Measurements from ENCODE around the gene SLC9B1. TPM values are rescaled to one million over a fixed set of nuclear protein-coding genes. Genes with fewer than 3 reads are reported as not detected.

The SLC9B1 gene
- total and polyA plus RNA-seq, 10 donors: 0.37 to 5.4 (median 1.7) TPM

DNA sequence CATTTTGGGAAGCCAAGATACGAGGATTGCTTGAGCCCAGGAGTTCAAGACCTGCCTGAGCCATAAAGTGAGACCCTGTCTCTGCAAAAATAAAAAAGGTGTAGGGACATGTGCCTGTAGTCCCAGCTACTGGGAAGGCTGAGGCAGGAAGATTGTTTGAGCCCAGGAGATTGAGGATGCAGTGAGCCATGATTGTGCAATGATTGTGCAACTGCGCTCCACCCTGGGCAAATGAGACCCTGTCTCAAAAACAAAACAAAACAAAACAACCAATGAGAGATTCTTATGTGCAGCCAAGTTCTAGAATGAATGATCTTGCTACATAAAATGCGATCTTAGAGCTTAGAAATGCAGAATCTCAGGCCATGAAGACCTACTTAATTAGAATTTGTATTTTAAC, 34.5 kb upstream of the SLC9B1 start:
- 88 to 98% (median 97%) methylated on average over 3 of the region's 3 CpGs for WGBS, 5 donors
- Histone ChIP-seq H3K36me3 (peaks cover 0 to 12% (median 8%) of the 10 kb centered on the region in 6 donors), H3K4me1 (no peaks in the 10 kb centered on the region), H3K9me3 (no peaks in the 10 kb centered on the region), H3K27ac (no peak overlapping the region), H3K4me3 (no peak overlapping the region), H3K27me3 (replicated peaks in 1 of 7) (no peaks in the 10 kb centered on the region)
- intact Hi-C loops (cut with DNase I; ENCODE audit: low total_unique reads): no loop called here
- no peak for DNase-seq
- TF ChIP-seq POLR2A (IDR thresholded peaks at IDR 0.05): no peak
- TF ChIP-seq CTCF (IDR thresholded peaks at IDR 0.05 in 8 of 11, conservative IDR thresholded peaks at IDR 0.05 in 3 of 11): no peak
- no peak for TF ChIP-seq POLR2AphosphoS5 (IDR thresholded peaks at IDR 0.05)

DNA sequence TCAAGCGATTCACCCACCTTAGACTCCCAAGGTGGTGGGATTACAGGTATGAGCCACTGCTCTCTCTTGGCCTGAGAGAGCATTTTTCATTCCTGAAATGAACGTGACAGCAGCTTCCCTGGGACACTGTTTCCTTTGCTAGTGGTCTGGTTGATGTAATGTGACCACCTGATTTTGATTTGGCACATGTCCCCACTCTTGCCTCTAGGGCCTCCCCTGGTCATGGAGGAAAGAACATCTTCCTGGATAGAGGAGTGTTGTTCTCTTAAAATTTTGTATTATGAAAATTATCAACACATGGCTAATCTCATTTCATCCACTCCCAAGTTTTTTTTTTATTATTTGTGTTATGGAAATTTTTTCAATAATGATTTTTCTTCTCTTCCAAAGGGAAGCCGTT, 33.3 kb upstream of the SLC9B1 start:
- WGBS, 5 donors: 84 to 97% (median 89%) methylated on average over 3 of the region's 3 CpGs
- H3K4me3 ChIP-seq: no peak overlapping the region
- no peaks in the 10 kb centered on the region for H3K9me3 ChIP-seq
- no peaks in the 10 kb centered on the region for H3K27me3 ChIP-seq (replicated peaks in 1 of 7)
- H3K27ac ChIP-seq: no peak overlapping the region
- TF ChIP-seq POLR2A (IDR thresholded peaks at IDR 0.05) (no peak), POLR2AphosphoS5 (IDR thresholded peaks at IDR 0.05) (no peak), CTCF (IDR thresholded peaks at IDR 0.05 in 8 of 11, conservative IDR thresholded peaks at IDR 0.05 in 3 of 11) (no peak)
- no peak for DNase-seq
- intact Hi-C loops (cut with DNase I; ENCODE audit: low total_unique reads): no loop called here
- H3K4me1 ChIP-seq: no peaks in the 10 kb centered on the region
- peaks cover 0 to 25% (median 13%) of the 10 kb centered on the region in 6 donors for H3K36me3 ChIP-seq

- DNase-seq: no peak
- Histone ChIP-seq H3K36me3 (peaks cover 0 to 27% (median 13%) of the 10 kb centered on the region in 6 donors), H3K27me3 (replicated peaks in 1 of 7) (no peaks in the 10 kb centered on the region), H3K27ac (no peak overlapping the region), H3K4me1 (no peaks in the 10 kb centered on the region), H3K9me3 (no peaks in the 10 kb centered on the region), H3K4me3 (no peak overlapping the region)
- intact Hi-C loops (cut with DNase I; ENCODE audit: low total_unique reads): no loop called here
- TF ChIP-seq POLR2A (IDR thresholded peaks at IDR 0.05) (no peak), POLR2AphosphoS5 (IDR thresholded peaks at IDR 0.05) (no peak), CTCF (IDR thresholded peaks at IDR 0.05 in 8 of 11, conservative IDR thresholded peaks at IDR 0.05 in 3 of 11) (no peak)
- 97 to 100% (median 100%) methylated on average over 3 of the region's 3 CpGs for WGBS, 5 donors
Measured at GRCh38 chr4:103052145-103052544, 32.6 kb upstream of the SLC9B1 start.

DNA sequence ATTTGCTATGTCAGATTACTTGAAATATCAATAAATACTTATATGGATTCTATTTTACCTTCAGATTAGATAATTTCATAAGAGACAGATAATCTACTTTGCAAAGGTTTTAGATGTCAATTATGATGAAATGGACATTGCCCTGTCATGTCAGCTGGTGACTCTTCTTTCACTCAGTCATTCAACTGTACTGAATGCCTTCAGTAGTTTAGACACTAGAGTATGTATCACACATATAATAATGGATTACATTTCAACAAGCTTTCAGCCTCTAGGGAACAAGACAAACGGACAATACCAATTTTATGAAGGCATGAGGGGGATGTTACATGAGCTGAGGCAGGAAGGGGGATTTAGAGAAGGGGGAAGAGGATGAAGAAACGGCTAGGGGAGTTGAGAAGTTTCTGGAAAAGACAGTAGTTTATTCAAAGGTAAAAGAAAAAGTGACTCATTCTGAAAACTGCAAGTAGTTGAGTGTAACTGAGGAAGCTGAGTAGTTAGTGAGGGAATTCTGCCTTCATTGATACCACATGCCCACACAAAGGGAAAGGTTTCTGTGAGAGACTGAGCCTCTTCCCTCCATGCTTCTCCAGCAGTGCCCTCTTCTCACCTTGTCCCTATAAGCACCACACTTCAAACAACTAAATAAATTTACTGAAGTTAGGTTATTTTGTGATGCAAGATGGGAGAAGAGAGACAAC, 31.4 kb upstream of the SLC9B1 start:
- peaks cover 0 to 31% (median 13%) of the 10 kb centered on the region in 6 donors for H3K36me3 ChIP-seq
- H3K9me3 ChIP-seq: no peaks in the 10 kb centered on the region
- H3K4me3 ChIP-seq: no peak overlapping the region
- H3K27ac ChIP-seq: no peak overlapping the region
- H3K27me3 ChIP-seq (replicated peaks in 1 of 7): no peaks in the 10 kb centered on the region
- no peak for DNase-seq
- H3K4me1 ChIP-seq: peaks cover 0 to 6% (median 0%) of the 10 kb centered on the region in 6 donors
- intact Hi-C loops (cut with DNase I; ENCODE audit: low total_unique reads): no loop called here
- TF ChIP-seq POLR2A (IDR thresholded peaks at IDR 0.05): no peak
- TF ChIP-seq POLR2AphosphoS5 (IDR thresholded peaks at IDR 0.05): no peak
- no peak for TF ChIP-seq CTCF (IDR thresholded peaks at IDR 0.05 in 8 of 11, conservative IDR thresholded peaks at IDR 0.05 in 3 of 11)
- 44 to 63% (median 50%) methylated on average over 2 of the region's 2 CpGs for WGBS, 5 donors

All from spleen (tissue), 11 donors.